HL-60 (cell line): ENCODE results near the gene BIN2.

Experiments used
- POLR2AphosphoS5 ChIP-seq: IDR thresholded peaks from 2 replicates; pipeline ENCODE4 v1.6.1; 2012; ENCODE audit warnings: low read depth
- REST ChIP-seq: IDR thresholded peaks from 2 replicates; pipeline ENCODE4 v1.6.1; 2012; ENCODE audit warnings: low read depth; ENCODE audit not compliant: insufficient replicate concordance
- TF ChIP-seq, protein P1 (sequence below): IDR thresholded peaks from one replicate; pipeline ENCODE4 v1.5.1; 2011; ENCODE audit warnings: low read length, control low read depth, inconsistent platforms; ENCODE audit not compliant: insufficient read depth

GRCh38 chr12:51349026-51349425, 25.1 kb upstream of the BIN2 start:
- TF ChIP-seq, protein P1, sequence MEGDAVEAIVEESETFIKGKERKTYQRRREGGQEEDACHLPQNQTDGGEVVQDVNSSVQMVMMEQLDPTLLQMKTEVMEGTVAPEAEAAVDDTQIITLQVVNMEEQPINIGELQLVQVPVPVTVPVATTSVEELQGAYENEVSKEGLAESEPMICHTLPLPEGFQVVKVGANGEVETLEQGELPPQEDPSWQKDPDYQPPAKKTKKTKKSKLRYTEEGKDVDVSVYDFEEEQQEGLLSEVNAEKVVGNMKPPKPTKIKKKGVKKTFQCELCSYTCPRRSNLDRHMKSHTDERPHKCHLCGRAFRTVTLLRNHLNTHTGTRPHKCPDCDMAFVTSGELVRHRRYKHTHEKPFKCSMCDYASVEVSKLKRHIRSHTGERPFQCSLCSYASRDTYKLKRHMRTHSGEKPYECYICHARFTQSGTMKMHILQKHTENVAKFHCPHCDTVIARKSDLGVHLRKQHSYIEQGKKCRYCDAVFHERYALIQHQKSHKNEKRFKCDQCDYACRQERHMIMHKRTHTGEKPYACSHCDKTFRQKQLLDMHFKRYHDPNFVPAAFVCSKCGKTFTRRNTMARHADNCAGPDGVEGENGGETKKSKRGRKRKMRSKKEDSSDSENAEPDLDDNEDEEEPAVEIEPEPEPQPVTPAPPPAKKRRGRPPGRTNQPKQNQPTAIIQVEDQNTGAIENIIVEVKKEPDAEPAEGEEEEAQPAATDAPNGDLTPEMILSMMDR, result no peak
- no peak for TF ChIP-seq REST
- no peak for TF ChIP-seq POLR2AphosphoS5
